Uterus (tissue), 4 donors: ENCODE data around the gene DPEP2. TPM values are rescaled to one million over a fixed set of nuclear protein-coding genes. Genes with fewer than 3 reads are reported as not detected.

Source experiments
- DNase-seq, 2 donors: peaks; one replicate each; pipeline ENCODE4 v3.0.0-alpha.2; 2019 to 2020
- H3K27ac ChIP-seq, 2 donors: fragments of 200-600 bp; sonication (generic); 1 replicate in 1 of 2; 2 replicates in 1 of 2; pipeline ENCODE4 v1.5.1; 2016 to 2018
- H3K27me3 ChIP-seq, 2 donors: fragments of 200-600 bp; sonication (generic); one replicate each; pipeline ENCODE4 v1.5.1; 2018 to 2019; ENCODE audit warnings: control low read depth in 1 of 2
- H3K36me3 ChIP-seq, 2 donors: fragments of 200-600 bp; sonication (generic); one replicate each; pipeline ENCODE4 v1.5.1; 2019; ENCODE audit warnings: control low read depth in 1 of 2
- H3K4me1 ChIP-seq, 2 donors: fragments of 200-600 bp; sonication (generic); one replicate each; pipeline ENCODE4 v1.5.1; 2018 to 2019; ENCODE audit warnings: control low read depth in 1 of 2
- H3K4me3 ChIP-seq, 2 donors: fragments of 200-600 bp; sonication (generic); 1 replicate in 1 of 2; 2 replicates in 1 of 2; pipeline ENCODE4 v1.5.1; 2018 to 2019; ENCODE audit warnings: mild to moderate bottlenecking in 1 of 2
- H3K9me3 ChIP-seq, 2 donors: fragments of 200-600 bp; sonication (generic); one replicate each; pipeline ENCODE4 v1.5.1; 2019; ENCODE audit warnings: control low read depth in 1 of 2
- POLR2A ChIP-seq, 2 donors: fragments of 450-650 bp; IDR thresholded peaks; one replicate each; pipeline ENCODE4 v1.6.1; 2016; ENCODE audit warnings: antibody characterized with exemption in 2 of 2, mild to moderate bottlenecking in 1 of 2, moderate library complexity in 1 of 2
- intact Hi-C: fragments of 100-400 bp; cut with DNase I; formaldehyde crosslinking; loops from one replicate; pipeline ENCODE4 v1.15.1; 2023; ENCODE audit warnings: low total_unique reads
- total RNA-seq, 4 donors: library from RNA; depleted of rRNA in 3 of 4; stranded (reverse); fragments of >200 nt in 3 of 4; gene quantifications; one replicate each; pipeline versions ENCODE4 v1.1.0 to v1.2.4, GENCODE V29; 2014 to 2023
- TF ChIP-seq, protein P1 (sequence below), 4 experiments: fragments of 200-600 bp in 2 of 4; fragments of 450-650 bp in 2 of 4; sonication (generic) in 2 of 4; IDR thresholded peaks; one replicate each; pipeline ENCODE4 v1.5.1; 2016 to 2019; ENCODE audit warnings: antibody characterized with exemption in 4 of 4, mild to moderate bottlenecking in 2 of 4, moderate library complexity in 1 of 4
- donor health status: DM: yes; HTN: yes; CAD: no.

DPEP2 gene
- total RNA-seq, 4 donors from 2014 or later = 0.77 to 2.3 (median 0.83) TPM; not detected in 1

DNA sequence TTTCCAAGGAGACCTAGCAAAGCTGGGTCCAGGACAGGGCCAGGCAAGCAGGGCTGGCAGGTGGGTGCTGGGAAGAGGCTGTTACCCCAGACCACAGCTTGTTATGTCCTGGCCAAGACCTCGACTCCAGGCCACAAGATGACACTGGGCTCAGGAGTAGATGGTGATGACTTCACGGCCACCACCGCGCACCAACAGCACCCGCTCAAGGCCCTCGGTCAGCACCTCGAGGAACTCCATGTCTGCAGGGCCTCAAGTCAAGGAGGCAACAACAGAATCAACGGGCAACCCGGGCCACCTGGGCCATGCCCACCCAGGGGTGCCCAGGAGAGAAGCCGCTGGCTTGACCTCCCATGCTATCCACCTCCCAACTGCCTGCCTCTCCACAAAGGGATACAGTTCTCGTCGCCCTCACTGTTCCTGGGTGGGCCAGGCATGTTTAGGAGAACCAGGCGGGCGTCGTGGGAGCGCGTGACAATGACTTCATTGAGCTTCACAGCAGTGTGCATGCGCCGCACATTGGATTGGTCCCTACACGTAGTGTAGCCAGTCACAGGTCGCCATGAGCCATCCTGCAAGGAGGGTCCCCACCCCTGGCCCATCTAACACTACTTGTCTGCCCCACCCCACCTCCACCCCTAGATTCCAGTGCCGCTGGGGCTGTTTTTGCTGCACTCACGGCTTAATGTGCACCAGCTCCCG, 54.4 kb downstream of the DPEP2 start:
- Histone ChIP-seq H3K27ac (peak overlapping the region; percentile 65 to 76), H3K4me1 (no peaks in the 10 kb centered on the region), H3K9me3 (no peaks in the 10 kb centered on the region), H3K4me3 (no peak overlapping the region), H3K36me3 (no peaks in the 10 kb centered on the region), H3K27me3 (no peaks in the 10 kb centered on the region)
- intact Hi-C loops = no loop called here
- no peak for DNase-seq
- TF ChIP-seq POLR2A (IDR thresholded peaks at IDR 0.05) = no peak
- TF ChIP-seq, protein P1, sequence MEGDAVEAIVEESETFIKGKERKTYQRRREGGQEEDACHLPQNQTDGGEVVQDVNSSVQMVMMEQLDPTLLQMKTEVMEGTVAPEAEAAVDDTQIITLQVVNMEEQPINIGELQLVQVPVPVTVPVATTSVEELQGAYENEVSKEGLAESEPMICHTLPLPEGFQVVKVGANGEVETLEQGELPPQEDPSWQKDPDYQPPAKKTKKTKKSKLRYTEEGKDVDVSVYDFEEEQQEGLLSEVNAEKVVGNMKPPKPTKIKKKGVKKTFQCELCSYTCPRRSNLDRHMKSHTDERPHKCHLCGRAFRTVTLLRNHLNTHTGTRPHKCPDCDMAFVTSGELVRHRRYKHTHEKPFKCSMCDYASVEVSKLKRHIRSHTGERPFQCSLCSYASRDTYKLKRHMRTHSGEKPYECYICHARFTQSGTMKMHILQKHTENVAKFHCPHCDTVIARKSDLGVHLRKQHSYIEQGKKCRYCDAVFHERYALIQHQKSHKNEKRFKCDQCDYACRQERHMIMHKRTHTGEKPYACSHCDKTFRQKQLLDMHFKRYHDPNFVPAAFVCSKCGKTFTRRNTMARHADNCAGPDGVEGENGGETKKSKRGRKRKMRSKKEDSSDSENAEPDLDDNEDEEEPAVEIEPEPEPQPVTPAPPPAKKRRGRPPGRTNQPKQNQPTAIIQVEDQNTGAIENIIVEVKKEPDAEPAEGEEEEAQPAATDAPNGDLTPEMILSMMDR (IDR thresholded peaks at IDR 0.05) = no peak

DNA sequence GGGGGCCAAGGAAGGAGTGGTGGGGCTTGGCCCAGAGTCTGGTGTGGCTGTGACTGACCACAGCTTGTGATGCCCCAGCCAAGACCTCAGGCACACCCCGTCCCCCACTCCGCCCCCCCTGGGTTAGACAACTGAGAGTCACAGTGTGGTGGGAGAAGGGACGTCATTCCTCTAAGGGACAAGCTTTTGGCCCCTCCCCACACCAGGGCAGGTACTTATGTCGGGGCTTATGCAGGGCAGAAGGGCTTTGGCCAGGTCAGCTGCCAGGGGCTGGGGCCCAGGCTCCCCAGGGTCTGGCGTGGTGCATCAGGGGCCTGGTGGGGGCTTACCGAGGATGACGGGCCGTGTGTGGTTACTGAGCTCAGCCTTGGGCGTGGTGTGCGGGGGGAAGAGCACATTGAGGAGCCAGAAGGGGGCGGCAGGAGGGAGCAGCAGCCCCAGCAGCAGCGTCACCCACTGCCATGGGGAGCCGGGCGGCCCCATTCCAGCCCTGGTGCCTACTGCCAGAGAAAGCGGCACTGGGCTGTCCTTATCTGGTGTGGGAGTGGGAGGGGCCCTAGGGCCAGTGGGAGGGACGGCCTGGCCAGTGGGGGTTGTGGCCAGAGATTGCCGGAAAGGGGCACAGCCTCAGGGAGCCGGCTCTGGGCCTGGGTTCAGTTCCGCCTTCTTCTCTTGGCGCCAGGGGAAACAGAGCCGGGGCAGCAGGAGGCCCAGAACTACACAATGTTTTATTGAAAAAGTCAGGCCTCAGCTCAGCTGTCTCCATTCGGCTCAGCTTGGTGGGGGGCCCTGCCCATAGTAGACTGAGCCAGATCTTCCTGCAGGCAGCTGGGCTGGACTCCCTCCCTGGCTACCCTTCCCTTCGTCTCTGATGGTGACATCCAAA, 55.4 kb downstream of the DPEP2 start, which contains the start of gene LCAT:
TSS of gene LCAT (minus strand) at position 502 of the 886 bp plus-strand sequence. CDS start at position 483, 19 bp downstream.
- no peaks in the 10 kb centered on the region for H3K36me3 ChIP-seq
- H3K4me1 ChIP-seq = no peaks in the 10 kb centered on the region
- H3K27ac ChIP-seq = peak within 1 kb of the TSS; percentile 65 to 76
- H3K9me3 ChIP-seq = no peaks in the 10 kb centered on the region
- intact Hi-C loops = no loop called here
- TF ChIP-seq, protein P1 (IDR thresholded peaks at IDR 0.05) = no peak
- TF ChIP-seq POLR2A (IDR thresholded peaks at IDR 0.05) = no peak
- no peaks in the 10 kb centered on the region for H3K27me3 ChIP-seq
- peak in 1 of 2 donors; percentile 79 for DNase-seq
- H3K4me3 ChIP-seq = no peak within 1 kb of the TSS

DNA sequence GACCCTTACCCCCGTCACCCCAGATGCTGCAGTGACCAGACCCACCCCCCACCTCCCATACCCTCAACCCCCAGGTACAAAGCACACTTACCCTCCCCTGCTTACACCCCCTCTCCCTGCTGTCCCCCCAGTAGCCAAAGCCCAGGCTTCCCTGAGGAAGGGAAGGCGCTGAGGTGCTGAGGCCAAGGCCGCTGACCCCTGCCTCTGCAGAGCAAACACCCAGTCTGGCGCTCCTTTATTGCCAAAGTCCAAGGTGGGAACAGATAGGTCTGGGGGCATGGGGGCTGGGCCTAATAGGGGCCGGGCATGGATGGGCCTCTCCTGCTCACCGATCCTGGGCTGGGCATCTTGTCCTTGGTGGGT, 56.0 kb downstream of the DPEP2 start:
- peak overlapping the region; percentile 65 to 76 for H3K27ac ChIP-seq
- intact Hi-C loops = no loop called here
- no peaks in the 10 kb centered on the region for H3K36me3 ChIP-seq
- H3K4me1 ChIP-seq = no peaks in the 10 kb centered on the region
- TF ChIP-seq POLR2A (IDR thresholded peaks at IDR 0.05) = no peak
- TF ChIP-seq, protein P1 (IDR thresholded peaks at IDR 0.05) = no peak
- no peak for DNase-seq
- H3K9me3 ChIP-seq = no peaks in the 10 kb centered on the region
- H3K4me3 ChIP-seq = no peak overlapping the region
- H3K27me3 ChIP-seq = no peaks in the 10 kb centered on the region

DNA sequence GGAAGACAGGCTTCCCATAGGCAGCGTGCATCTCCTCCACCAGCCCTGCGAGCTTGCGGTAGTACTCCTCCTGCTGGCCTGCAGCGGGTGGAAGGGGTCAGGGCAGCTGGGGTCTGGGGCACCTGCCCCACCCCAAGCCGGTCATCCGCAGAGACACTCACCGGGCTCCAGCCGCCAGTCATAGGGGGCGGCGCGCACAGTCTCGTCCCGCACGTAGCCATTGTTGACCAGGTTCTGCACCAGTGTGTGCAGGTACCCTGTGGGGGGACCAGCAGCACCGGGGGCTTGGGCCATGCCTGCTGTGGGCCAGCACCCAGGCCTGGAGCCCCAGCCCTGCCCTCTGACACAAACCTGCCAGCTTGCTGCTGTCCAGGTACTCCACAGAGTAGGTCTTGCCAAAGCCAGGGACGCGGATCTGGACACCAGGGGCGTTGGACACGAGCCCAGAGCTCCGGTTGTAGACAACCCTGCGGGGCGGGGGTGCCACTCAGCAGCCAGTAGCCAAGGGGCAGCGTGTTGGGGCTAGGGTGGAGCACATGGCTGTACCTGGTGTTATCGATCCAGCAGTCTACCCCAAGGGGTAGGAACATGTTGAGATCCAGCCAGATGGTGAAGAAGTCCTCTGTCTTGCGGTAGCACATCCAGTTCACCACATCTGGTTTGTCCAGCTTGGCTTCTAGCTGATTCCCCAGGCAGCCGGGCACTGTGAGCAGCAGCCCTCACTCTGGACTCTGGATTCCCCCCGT, 56.6 kb downstream of the DPEP2 start:
- H3K4me1 ChIP-seq = no peaks in the 10 kb centered on the region
- intact Hi-C loops = no loop called here
- no peaks in the 10 kb centered on the region for H3K27me3 ChIP-seq
- H3K4me3 ChIP-seq = no peak overlapping the region
- no peak for DNase-seq
- H3K9me3 ChIP-seq = no peaks in the 10 kb centered on the region
- TF ChIP-seq, protein P1 (IDR thresholded peaks at IDR 0.05) = no peak
- TF ChIP-seq POLR2A (IDR thresholded peaks at IDR 0.05) = no peak
- peak overlapping the region in 1 of 2 donors; percentile 76 for H3K27ac ChIP-seq
- H3K36me3 ChIP-seq = no peaks in the 10 kb centered on the region
